ENCODE results near the gene PPP1CA. TPM values are rescaled to one million over a fixed set of nuclear protein-coding genes. Genes with fewer than 3 reads are reported as not detected.
A peak's percentile ranks its signal among the peaks of the same experiment; 100 is the strongest.

Gene PPP1CA
- total RNA-seq, 1 experiment from 2014 or later: 238 TPM

DNA sequence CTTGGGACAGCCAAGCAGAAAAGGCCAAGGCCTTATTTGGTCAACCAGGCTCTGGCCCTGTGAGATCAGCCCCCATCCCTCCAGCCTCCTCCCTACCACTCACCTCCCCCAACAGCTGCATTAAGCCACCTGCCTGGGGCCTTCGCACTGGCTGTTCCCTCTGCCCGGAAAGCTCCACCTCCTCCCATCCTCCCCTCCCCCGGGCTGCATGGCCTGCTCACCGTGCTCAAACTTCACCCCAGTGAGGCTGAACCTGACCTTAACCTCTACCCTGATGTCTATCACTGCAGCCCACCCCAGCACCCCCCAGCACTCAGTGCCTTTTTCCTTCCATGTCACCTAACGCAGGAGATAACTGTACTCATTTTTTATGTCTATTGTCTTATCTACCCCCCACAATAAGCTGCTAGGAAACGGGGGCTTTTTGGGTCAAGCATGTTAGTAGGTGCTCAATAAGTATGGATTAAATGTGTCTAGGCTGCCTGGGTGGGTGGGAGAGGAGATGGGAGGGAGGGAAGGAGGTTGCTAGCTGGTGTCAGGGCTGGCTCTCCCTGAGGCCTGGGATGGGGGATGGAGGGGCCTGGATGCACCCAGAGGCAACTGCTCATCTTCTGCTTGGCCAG, 34.9 kb upstream of the PPP1CA start:
- ATAC-seq (no peak), DNase-seq (ENCODE audit: low read depth, low spot score) (no peak)
- Histone ChIP-seq H3K27me3 (ENCODE audit: insufficient read depth, low read length) (no peaks in the 10 kb centered on the region), H3K79me2 (ENCODE audit: insufficient read depth, low read length) (no peaks in the 10 kb centered on the region), H4K20me1 (ENCODE audit: insufficient read depth) (no peaks in the 10 kb centered on the region), H3K4me3 (replicated peaks in 1 of 2; ENCODE audit: low read depth in 1 of 2, low read length in 2 of 2) (no peak overlapping the region), H3K9ac (ENCODE audit: low read length) (no peak overlapping the region), H3K4me2 (ENCODE audit: low read length) (no peak overlapping the region), H3K36me3 (ENCODE audit: control insufficient read depth in 1 of 2, insufficient read depth in 2 of 2, low read length in 2 of 2) (peaks cover 9 to 10% of the 10 kb centered on the region in 2 experiments; a peak in 3 of 4 replicates), H3K4me1 (ENCODE audit: control insufficient read depth in 1 of 2, insufficient read depth in 2 of 2, low read length in 2 of 2) (peaks cover 0 to 16% of the 10 kb centered on the region in 2 experiments; a peak in 3 of 4 replicates), H2AFZ (ENCODE audit: low read depth, low read length, poor library complexity, severe bottlenecking) (no peak overlapping the region), H3K9me3 (ENCODE audit: control insufficient read depth in 1 of 2, insufficient read depth in 1 of 2, low read depth in 1 of 2, low read length in 2 of 2) (no peaks in the 10 kb centered on the region), H3K9me2 (ENCODE audit: insufficient read depth) (no peaks in the 10 kb centered on the region), H3K27ac (ENCODE audit: low read depth, low read length) (peak overlapping the region; percentile 1; the same call in 1 of the 2 replicates)
- ChIA-PET POLR2A (no interaction called here), RAD21 (ENCODE audit: low non-redundant PET in 1 of 2, low total read pairs in 2 of 2, uncharacterized antibody in 2 of 2, unreplicated experiment in 2 of 2) (no interaction called here), CTCF (no interaction called here)
- intact Hi-C loops (cut with micrococcal nuclease): no loop called here
- no TSS peak for BruUV-seq (replicated peaks)
- TF ChIP-seq, protein P1, sequence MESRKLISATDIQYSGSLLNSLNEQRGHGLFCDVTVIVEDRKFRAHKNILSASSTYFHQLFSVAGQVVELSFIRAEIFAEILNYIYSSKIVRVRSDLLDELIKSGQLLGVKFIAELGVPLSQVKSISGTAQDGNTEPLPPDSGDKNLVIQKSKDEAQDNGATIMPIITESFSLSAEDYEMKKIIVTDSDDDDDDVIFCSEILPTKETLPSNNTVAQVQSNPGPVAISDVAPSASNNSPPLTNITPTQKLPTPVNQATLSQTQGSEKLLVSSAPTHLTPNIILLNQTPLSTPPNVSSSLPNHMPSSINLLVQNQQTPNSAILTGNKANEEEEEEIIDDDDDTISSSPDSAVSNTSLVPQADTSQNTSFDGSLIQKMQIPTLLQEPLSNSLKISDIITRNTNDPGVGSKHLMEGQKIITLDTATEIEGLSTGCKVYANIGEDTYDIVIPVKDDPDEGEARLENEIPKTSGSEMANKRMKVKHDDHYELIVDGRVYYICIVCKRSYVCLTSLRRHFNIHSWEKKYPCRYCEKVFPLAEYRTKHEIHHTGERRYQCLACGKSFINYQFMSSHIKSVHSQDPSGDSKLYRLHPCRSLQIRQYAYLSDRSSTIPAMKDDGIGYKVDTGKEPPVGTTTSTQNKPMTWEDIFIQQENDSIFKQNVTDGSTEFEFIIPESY (IDR thresholded peaks at IDR 0.05; ENCODE audit: extremely low read depth, insufficient replicate concordance, low read length): no peak
- TF ChIP-seq CBX3 (IDR thresholded peaks at IDR 0.05; ENCODE audit: low read depth) (no peak), JUND (IDR thresholded peaks at IDR 0.05) (no peak), TCF7L2 (IDR thresholded peaks at IDR 0.05; ENCODE audit: borderline replicate concordance, extremely low read depth, insufficient read depth, insufficient read length) (no peak), ZFX (IDR thresholded peaks at IDR 0.05) (no peak), SIN3A (IDR thresholded peaks at IDR 0.05; ENCODE audit: low read depth) (no peak), SRF (IDR thresholded peaks at IDR 0.05; ENCODE audit: low read depth) (no peak), SP1 (IDR thresholded peaks at IDR 0.05; ENCODE audit: low read depth) (no peak), YY1 (IDR thresholded peaks at IDR 0.05; ENCODE audit: extremely low read depth, insufficient replicate concordance, low read depth, low read length) (no peak), RAD21 (IDR thresholded peaks at IDR 0.05; ENCODE audit: low read depth) (no peak), CEBPB (IDR thresholded peaks at IDR 0.05; ENCODE audit: low read depth) (no peak)
- TF ChIP-seq, protein P2, sequence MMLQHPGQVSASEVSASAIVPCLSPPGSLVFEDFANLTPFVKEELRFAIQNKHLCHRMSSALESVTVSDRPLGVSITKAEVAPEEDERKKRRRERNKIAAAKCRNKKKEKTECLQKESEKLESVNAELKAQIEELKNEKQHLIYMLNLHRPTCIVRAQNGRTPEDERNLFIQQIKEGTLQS (IDR thresholded peaks at IDR 0.05): no peak
- TF ChIP-seq, protein P3, sequence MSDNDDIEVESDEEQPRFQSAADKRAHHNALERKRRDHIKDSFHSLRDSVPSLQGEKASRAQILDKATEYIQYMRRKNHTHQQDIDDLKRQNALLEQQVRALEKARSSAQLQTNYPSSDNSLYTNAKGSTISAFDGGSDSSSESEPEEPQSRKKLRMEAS (IDR thresholded peaks at IDR 0.05): no peak
